ENCODE measurements around the gene BICD2.

- TF ChIP-seq CTCF (IDR thresholded peaks at IDR 0.05): no peak
- TF ChIP-seq EZH2 (IDR thresholded peaks at IDR 0.05; ENCODE audit: borderline replicate concordance, insufficient read depth, low read depth, low read length, poor library complexity, severe bottlenecking): no peak
Observed at GRCh38 chr9:92737611-92738299, 26.9 kb downstream of the BICD2 start.
